IPS DF 6.9 (cell line): ENCODE data around the gene TIFAB.

ENCODE experiments used
- DNase-seq: peaks from one replicate; pipeline ENCODE4 v3.0.0-alpha.2; 2013; ENCODE audit warnings: low read depth, low spot score
- H3K27ac ChIP-seq: one replicate; pipeline ENCODE4 v1.5.1; 2013; ENCODE audit warnings: low read length, control low read depth
- H3K27me3 ChIP-seq: 2 replicates; pipeline ENCODE4 v1.6.1; 2013; ENCODE audit warnings: mild to moderate bottlenecking, low read length; ENCODE audit not compliant: control insufficient read depth, insufficient read depth
- H3K36me3 ChIP-seq: 2 replicates; pipeline ENCODE4 v1.6.1; 2013; ENCODE audit warnings: low read length; ENCODE audit not compliant: control insufficient read depth, insufficient read depth
- H3K4me1 ChIP-seq: 2 replicates; pipeline ENCODE4 v1.6.1; 2013; ENCODE audit warnings: low read length; ENCODE audit not compliant: control insufficient read depth, insufficient read depth
- H3K4me3 ChIP-seq: 2 replicates; pipeline ENCODE4 v1.5.1; 2013; ENCODE audit warnings: mild to moderate bottlenecking, low read length
- H3K9me3 ChIP-seq: 2 replicates; pipeline ENCODE4 v1.6.1; 2013; ENCODE audit warnings: low read length, inconsistent platforms; ENCODE audit not compliant: control insufficient read depth, insufficient read depth
- WGBS: extraction: QIAGEN DNeasy Blood & Tissue Kit; methylation state at CpG from one replicate; pipeline ENCODE4 v1.1.7; 2013; ENCODE audit warnings: mixed read lengths, missing lambda C conversion rate; ENCODE audit not compliant: insufficient read length, insufficient coverage; 5-methylcytosine and 5-hydroxymethylcytosine counted together

Gene TIFAB

GRCh38 chr5:135468541-135468940 is 16.4 kb upstream of the TIFAB start:
- DNase-seq: no peak
- Histone ChIP-seq H3K4me3 (no peak overlapping the region), H3K36me3 (no peaks in the 10 kb centered on the region), H3K27me3 (peaks cover 49% of the 10 kb centered on the region), H3K9me3 (no peaks in the 10 kb centered on the region), H3K27ac (no peak overlapping the region), H3K4me1 (peaks cover 4% of the 10 kb centered on the region)
- WGBS: no CpG with 5 or more reads among the region's 2 CpGs

GRCh38 chr5:135467871-135468485 is 15.8 kb upstream of the TIFAB start:
- H3K27me3 ChIP-seq: peaks cover 53% of the 10 kb centered on the region

GRCh38 chr5:135467051-135467625 is 15.0 kb upstream of the TIFAB start:
- no peak overlapping the region for H3K27ac ChIP-seq
- H3K27me3 ChIP-seq: peaks cover 53% of the 10 kb centered on the region
- no peak for DNase-seq
- H3K36me3 ChIP-seq: no peaks in the 10 kb centered on the region
- no peak overlapping the region for H3K4me3 ChIP-seq
- no peaks in the 10 kb centered on the region for H3K9me3 ChIP-seq
- WGBS: no CpG with 5 or more reads among the region's 15 CpGs
- H3K4me1 ChIP-seq: peaks cover 4% of the 10 kb centered on the region

More at GRCh38 chr5:135467871-135468485, 15.8 kb upstream of the TIFAB start:
- Histone ChIP-seq H3K9me3 (no peaks in the 10 kb centered on the region), H3K27ac (no peak overlapping the region), H3K4me3 (no peak overlapping the region), H3K36me3 (no peaks in the 10 kb centered on the region), H3K4me1 (peaks cover 4% of the 10 kb centered on the region)
- no CpG with 5 or more reads among the region's 4 CpGs for WGBS
- DNase-seq: no peak

- Histone ChIP-seq H3K4me3 (peak overlapping the region; percentile 2; the same call in 1 of the 2 replicates), H3K9me3 (no peaks in the 10 kb centered on the region), H3K27ac (no peak overlapping the region), H3K27me3 (peaks cover 53% of the 10 kb centered on the region), H3K36me3 (no peaks in the 10 kb centered on the region), H3K4me1 (peaks cover 4% of the 10 kb centered on the region)
- DNase-seq: no peak
- no CpG with 5 or more reads among the region's 43 CpGs for WGBS
Measured at GRCh38 chr5:135466178-135467050, 14.3 kb upstream of the TIFAB start.

GRCh38 chr5:135465391-135466122 is 13.4 kb upstream of the TIFAB start:
- H3K4me3 ChIP-seq: no peak overlapping the region
- no peak for DNase-seq
- H3K4me1 ChIP-seq: peaks cover 4% of the 10 kb centered on the region
- no CpG with 5 or more reads among the region's 12 CpGs for WGBS
- no peaks in the 10 kb centered on the region for H3K9me3 ChIP-seq
- no peaks in the 10 kb centered on the region for H3K36me3 ChIP-seq
- peaks cover 53% of the 10 kb centered on the region for H3K27me3 ChIP-seq
- H3K27ac ChIP-seq: no peak overlapping the region

- peaks cover 4% of the 10 kb centered on the region for H3K4me1 ChIP-seq
- peaks cover 38% of the 10 kb centered on the region for H3K27me3 ChIP-seq
Measured at GRCh38 chr5:135462304-135462703, 10.2 kb upstream of the TIFAB start.

GRCh38 chr5:135461481-135462151 is 9.5 kb upstream of the TIFAB start:
- Histone ChIP-seq H3K4me3 (no peak overlapping the region), H3K36me3 (no peaks in the 10 kb centered on the region), H3K27me3 (peaks cover 31% of the 10 kb centered on the region), H3K27ac (no peak overlapping the region), H3K9me3 (no peaks in the 10 kb centered on the region), H3K4me1 (no peaks in the 10 kb centered on the region)
- no CpG with 5 or more reads among the region's 7 CpGs for WGBS
- no peak for DNase-seq

More at GRCh38 chr5:135462304-135462703, 10.2 kb upstream of the TIFAB start:
- H3K9me3 ChIP-seq: no peaks in the 10 kb centered on the region
- H3K4me3 ChIP-seq: no peak overlapping the region
- peak; percentile 85 for DNase-seq
- no peaks in the 10 kb centered on the region for H3K36me3 ChIP-seq
- H3K27ac ChIP-seq: no peak overlapping the region
- no CpG with 5 or more reads among the region's 6 CpGs for WGBS

- no peak for DNase-seq
- no peaks in the 10 kb centered on the region for H3K36me3 ChIP-seq
- no peak overlapping the region for H3K4me3 ChIP-seq
- no CpG with 5 or more reads among the region's 11 CpGs for WGBS
- peaks cover 21% of the 10 kb centered on the region for H3K27me3 ChIP-seq
- H3K4me1 ChIP-seq: no peaks in the 10 kb centered on the region
- H3K9me3 ChIP-seq: no peaks in the 10 kb centered on the region
- H3K27ac ChIP-seq: no peak overlapping the region
Measured at GRCh38 chr5:135460246-135461033, 8.3 kb upstream of the TIFAB start.

- H3K4me3 ChIP-seq: no peak overlapping the region
- H3K4me1 ChIP-seq: no peaks in the 10 kb centered on the region
- no peaks in the 10 kb centered on the region for H3K9me3 ChIP-seq
- H3K27ac ChIP-seq: no peak overlapping the region
- no peaks in the 10 kb centered on the region for H3K36me3 ChIP-seq
- H3K27me3 ChIP-seq: peaks cover 7% of the 10 kb centered on the region; the same call in 1 of the 2 replicates
- no peak for DNase-seq
- no CpG with 5 or more reads among the region's 5 CpGs for WGBS
Measured at GRCh38 chr5:135458921-135459331, 6.8 kb upstream of the TIFAB start.
